Activated T-helper 1 cell treated with anti-CD3 and anti-CD28 coated beads, Interleukin-2, amount 50 U/mL, for 16 hours (primary cell): ENCODE measurements around the gene TBCA.
"Not testable (repeated sequence)": the region's sequence is repeated elsewhere in the genome, so short reads cannot be mapped to it uniquely, and the experiment has no call there.

Source experiments
- DNase-seq, 2 donors: peaks; one replicate each; pipeline ENCODE4 v3.0.0-alpha.2; 2020; ENCODE audit warnings: low read depth in 1 of 2, low spot score in 1 of 2

The TBCA gene

GRCh38 chr5:77773734-77774280, 2.3 kb downstream of the TBCA start:
- no peak for DNase-seq

DNA sequence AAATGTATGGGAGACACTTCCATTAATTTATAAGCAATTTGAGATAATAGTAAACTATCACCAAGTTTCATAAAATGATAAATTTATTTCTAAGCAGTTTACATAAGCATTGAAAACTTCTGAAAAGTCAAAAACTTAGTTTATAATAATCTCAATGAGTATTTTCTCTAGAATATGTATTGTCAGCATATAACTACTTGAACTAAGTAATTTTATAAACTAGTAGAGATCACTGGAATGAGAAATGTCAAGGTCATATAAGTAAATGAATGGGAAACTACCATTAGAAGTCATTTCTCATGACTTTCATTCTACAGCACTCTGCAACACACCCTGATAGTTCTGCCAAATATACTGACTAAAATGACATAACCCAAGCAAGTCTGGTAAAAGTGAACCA, 3.4 kb downstream of the TBCA start:
- no peak for DNase-seq

DNA sequence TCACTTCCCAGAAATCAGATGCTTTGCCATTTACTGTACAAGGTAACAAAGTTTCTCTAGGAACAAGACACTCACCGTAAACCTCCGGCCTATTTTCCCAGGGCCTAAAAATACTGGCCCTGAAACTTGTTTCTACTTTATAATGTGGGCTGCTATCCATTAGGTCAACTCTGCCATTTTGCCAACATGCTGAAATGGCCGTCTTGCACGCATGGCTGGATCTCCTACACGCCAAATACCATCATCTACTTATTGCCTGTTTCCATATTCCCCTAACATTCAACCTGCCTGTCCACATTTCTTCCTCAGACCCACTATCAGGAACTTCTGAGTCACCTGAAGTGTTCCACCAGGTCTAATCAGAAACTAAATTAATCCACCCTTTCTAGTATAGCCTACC, 4.7 kb downstream of the TBCA start:
- DNase-seq, result no peak

DNA sequence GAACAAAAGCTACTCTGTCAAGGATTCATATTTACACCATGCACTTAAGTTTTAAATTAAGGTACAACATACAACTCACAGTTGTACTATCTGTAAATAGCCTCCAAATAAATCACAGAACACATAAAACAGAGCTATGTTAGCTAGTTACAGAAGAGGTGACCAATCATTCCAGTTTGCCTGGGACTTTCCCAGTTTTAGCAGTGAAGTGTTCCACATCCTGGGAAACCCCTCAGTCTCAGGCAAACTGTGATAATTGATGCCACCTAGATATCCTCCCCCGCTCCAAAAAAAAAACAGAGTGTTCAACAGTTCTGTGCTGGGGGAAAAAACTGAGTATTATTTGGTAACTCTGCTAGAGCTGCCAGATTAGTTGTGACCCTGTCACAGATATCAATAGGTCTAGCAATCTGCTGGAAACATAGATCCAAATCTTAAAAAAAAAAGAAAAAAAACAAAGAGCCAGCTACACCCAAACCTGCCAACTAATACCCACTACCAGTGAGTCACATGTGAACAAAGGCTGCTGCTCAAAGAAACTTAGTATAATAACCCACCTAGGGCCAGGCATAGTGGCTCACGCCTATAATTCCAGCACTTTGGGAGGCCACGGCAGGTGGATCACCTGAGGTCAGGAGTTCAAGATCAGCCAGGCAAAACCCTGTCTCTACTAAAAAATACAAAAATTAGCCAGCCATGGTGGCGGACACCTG, 5.7 kb downstream of the TBCA start:
- DNase-seq, result no peak

DNA sequence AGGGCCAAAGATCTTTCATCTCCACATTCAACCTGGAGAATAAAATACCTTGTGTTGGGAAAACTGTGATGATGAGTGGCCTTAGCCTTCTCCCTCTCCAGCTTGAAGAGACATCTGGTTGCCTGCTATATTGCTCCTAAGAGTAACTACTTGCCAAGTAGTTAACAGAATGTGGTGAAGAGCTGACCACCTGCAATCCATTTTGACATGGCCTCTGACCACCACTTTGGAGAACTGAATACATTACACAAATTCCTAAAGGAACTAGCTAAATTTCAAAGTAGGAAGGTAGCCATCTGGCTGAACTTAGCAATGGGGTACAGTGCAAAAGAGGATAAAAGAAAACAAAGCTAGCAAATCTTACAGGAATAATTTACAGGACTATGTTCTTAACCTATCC, 7.2 kb downstream of the TBCA start:
- no peak for DNase-seq

DNA sequence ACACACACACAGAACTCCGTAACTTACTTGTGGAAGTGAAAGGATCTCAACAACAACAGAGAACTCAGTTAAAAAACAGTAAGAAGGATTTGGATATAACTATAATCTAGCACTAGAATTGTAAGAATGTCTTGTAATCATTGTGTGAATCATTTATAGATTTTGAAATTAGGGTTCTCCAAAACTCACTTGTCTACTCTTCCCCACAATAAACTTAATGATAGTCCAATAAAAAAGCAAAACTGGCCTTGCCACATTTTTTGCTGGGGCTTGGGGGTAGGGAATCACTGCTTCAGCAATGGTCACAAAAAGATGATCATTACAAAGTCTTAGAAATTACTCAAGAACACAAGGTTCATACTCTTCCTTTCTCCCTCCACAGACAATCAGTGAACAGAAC, 8.8 kb downstream of the TBCA start:
- DNase-seq, result no peak

DNA sequence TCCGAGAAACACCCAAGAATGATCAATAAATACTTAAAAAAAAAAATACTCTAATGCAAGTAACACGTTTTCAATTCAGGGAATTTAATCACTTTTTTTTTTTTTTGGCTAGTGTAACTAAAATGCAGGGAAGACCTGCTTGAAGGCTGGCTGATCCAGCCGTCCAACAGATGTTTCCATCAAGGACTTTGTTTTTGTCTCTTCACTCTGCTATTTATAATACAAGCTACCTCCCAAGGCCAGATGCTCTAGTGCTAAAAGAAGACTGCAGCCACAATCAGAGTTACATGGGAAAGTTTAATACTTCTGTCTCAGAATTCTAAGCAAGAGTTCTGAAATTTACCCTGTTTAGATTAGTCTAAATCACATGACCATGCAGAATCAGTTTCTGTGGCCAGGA, 14.5 kb downstream of the TBCA start:
- DNase-seq, result no peak

DNA sequence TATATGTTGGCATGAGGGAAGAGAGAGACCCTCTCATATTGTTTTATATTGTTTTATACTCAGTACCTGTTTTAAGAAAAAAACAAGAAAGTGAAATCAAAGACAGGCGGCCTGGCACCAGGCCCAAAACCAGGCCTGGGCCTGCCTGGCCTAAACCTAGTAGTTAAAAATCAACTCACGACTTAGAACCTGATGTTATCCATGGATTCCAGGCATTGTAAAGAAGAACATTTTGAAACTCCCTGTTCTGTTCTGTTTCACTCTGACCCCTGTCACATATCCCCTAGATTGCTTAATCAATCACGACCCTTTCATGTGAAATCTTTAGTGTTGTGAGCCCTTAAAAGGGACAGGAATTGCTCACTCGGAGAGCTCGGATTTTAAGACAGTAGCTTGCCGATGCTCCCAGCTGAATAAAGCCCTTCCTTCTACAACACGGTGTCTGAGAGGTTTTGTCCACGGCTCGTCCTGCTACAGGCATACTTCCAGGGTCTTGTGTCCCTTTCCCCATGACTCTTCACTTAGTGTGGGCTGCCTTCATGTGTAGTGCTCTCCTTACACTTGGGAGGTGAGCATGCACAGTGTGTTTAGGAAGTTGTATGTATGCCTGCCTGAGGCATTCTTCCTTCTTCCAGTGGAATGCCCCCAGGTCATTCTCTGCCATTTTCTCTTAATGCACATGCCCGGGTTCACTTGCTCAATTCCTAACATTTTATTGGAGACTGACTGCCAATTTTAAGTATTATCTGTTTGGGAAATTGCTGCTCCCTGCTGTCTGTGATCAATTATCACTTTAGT, 17.8 kb downstream of the TBCA start:
- DNase-seq, result no peak

DNA sequence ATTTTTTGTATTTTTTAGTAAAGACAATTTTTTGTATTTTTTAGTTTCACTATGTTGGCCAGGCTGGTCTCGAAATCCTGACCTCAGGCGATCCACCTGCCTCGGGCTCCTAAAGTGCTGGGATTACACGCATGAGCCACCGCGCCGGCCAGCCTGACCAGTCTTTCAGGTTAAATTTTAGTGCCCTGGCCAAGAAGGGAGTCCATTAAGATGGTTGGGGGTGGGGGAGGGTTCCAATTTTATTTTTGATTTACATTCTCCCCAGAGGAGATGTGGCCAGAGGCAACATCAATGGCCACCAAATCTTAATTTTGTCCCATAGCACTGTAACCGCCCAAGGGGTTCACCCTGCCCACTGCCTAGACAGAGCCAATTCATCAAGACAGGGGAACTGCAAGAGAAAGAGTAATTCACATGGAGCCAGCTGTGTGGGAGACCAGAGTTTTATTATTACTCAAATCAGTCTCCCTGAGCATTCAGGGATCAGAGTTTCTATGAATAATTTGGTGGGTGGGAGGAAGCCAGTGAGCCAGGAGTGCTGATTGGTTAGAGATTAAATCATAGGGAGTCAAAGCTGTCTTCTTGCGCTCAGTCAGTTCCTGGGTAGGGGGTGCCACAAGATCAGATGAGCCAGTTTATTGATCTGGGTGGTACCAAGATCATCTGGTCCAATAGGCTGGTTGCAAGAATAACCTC, 24.7 kb downstream of the TBCA start:
- DNase-seq, result no peak

DNA sequence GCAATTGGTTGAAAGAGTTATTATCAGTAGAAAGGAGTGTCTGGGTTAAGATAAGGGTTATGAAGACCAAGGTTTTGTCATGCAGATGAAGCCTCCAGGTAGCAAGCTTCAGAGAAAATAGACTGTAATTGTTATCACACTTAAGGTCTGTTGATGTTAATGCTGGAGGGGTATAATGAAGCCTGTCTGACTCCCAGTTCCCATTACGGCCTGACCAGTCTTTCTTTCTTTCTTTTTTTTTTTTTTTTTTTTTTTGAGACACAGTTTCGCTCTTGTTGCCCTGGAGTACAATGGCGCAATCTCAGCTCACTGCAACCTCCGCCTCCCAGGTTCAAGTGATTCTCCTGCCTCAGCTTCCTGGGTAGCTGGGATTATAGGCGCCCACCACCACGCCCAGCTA, 25.2 kb downstream of the TBCA start:
- not testable (repeated sequence) for DNase-seq

- DNase-seq, result no peak
Measured at GRCh38 chr5:77748160-77748559, 28.0 kb downstream of the TBCA start.

DNA sequence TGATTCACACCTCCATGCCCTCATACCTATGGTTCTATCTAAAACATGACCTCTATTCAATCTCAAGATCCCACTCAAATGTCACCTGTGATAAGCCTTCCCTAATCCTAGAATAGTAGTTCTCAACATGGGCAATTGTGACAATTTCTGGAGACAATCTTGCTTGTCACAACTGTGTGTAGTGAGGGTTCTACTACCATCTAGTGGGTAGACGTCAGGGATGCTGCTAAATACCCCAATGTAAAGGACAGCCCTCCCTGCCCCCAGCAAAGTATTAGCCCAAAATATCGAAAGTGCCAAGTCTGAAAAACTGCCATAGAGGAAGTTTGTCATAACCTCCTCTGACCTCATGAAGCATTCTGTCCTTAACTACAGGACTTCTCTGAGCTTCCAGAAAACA, 32.0 kb downstream of the TBCA start:
- DNase-seq, result no peak

DNA sequence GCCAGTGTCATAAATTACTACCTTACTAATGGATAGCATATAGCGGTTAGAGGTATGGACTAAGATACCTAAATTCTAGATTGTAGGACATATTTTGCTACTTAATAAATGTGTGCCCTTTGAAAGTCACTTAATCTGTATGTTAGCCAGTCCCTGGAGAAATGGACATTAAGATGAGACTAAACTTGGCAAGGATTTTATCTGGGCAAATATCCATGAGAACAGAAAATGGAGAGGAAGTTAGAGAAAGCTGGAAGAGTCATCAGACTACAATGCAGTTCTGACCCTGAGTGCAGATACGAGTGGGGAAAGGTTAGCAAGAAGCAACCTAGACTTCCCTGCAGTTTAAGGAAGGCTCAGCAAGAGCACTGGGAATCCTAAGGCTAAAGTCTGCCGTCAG, 33.0 kb downstream of the TBCA start:
- DNase-seq, result no peak

DNA sequence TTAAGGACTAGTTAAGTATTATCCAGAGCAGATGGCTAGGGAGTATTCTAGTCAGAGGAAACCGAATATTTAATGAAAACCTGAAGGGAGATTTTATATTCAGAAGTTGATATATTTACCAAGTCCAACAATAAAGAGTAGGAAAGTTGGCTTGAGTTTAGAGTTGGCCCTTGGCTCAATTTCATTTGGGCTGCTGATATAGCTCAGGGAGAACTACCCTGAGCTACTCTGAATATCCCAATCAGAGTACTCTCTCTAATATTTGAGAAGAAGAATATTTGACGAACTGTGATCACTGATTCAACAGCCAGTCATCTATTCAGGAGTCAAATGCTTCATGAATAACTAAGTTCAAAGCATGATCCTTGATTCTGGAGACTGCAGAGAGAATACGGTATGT, 34.5 kb downstream of the TBCA start:
- DNase-seq, result no peak

GRCh38 chr5:77734885-77735284, 41.3 kb downstream of the TBCA start:
- DNase-seq, result no peak

DNA sequence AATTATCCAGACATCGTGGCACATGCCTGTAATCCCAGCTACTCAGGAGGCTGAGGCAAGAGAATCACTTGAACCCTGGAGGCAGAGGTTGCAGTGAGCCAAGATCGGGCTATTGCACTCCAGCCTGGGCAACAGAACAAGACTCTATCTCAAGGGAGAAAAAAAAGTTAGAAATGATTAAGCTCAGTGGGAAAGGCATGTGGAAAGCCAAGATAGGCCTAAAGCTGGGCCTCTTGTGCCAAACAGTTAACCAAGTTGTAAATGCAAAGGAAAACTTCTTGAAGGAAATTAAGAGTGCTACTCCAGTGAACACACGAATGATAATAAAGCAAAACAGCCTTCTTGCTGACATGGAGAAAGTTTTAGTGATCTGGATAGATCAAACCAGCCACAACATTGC, 43.0 kb downstream of the TBCA start:
- DNase-seq, result no peak

DNA sequence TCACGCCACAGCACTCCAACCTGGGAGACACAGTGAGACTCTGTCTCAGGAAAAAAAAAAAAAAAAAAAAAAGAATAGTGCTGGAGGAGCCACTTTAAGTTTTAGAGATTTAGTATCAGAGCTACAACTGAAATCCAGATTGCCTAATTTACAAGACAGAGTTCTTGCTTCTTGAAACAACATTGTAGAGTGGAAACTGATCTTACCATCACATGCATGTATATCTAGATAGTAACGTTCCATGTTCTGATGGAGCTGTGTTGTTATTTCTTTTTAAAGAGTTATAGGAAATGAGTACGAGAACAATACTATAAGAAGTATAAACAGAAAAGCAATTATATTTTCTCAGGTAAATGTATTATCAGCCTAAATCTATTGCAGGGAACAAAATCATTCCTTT, 48.9 kb downstream of the TBCA start:
- DNase-seq, result no peak

DNA sequence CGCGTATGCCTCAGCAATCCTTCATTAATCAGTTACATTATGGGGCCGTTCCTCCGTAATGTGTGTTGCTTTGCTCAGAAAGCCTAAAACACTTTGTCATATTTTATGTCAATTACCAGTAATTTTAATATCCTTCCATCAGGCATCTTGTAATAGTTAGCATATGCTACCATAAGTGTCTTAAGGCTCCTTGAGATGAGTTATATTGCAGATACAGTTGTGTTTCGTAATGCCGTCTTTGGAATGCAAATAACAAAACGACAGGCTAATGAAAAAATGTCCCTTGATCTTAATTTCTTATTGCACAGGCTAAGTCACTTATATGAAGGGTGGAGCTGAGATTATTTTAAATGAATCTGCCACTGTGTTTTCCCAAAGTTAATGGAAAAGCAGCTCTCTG, 50.5 kb downstream of the TBCA start:
- no peak for DNase-seq

GRCh38 chr5:77724934-77725333, 51.2 kb downstream of the TBCA start:
- no peak for DNase-seq

- DNase-seq, result no peak
Measured at GRCh38 chr5:77719666-77720363, 56.3 kb downstream of the TBCA start.

DNA sequence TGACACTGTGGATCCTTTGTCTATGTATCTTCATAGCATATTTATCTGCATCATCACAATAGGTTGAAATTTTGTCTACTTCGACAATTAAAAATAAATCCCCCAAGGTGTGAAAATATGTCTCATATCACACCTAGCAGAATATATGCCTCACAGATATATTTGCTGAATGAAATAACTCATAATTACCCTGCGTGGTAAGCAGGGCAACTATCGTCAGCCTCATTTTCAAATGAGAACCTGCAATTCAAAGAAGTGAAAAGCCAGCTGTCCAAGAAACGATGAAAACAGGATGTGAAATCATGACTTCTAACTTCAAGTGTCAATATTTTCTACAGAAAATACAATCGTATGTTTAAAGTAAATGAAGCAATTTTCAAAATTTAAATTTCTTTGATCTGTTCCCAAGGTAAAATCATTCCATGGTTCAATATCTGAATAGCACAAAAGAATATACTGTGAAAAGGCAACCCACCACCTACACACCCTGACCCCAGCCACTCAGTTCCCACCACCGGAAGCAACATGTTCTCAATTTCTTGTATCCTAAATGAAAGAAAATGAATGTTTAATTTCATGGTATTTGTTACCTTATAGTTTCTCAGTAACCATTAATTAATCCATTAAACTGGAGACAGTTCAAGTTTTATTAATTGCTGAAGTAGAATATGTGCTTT, 57.1 kb downstream of the TBCA start:
- DNase-seq, result no peak
